ENCODE data around the gene IL22RA1.

Gene IL22RA1

GRCh38 chr1:24070821-24071393, 72.0 kb downstream of the IL22RA1 start:
- TF ChIP-seq, protein P1, sequence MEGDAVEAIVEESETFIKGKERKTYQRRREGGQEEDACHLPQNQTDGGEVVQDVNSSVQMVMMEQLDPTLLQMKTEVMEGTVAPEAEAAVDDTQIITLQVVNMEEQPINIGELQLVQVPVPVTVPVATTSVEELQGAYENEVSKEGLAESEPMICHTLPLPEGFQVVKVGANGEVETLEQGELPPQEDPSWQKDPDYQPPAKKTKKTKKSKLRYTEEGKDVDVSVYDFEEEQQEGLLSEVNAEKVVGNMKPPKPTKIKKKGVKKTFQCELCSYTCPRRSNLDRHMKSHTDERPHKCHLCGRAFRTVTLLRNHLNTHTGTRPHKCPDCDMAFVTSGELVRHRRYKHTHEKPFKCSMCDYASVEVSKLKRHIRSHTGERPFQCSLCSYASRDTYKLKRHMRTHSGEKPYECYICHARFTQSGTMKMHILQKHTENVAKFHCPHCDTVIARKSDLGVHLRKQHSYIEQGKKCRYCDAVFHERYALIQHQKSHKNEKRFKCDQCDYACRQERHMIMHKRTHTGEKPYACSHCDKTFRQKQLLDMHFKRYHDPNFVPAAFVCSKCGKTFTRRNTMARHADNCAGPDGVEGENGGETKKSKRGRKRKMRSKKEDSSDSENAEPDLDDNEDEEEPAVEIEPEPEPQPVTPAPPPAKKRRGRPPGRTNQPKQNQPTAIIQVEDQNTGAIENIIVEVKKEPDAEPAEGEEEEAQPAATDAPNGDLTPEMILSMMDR (IDR thresholded peaks at IDR 0.05; ENCODE audit: insufficient read depth, low read depth, low read length, missing control alignments): peak; percentile 88
- no peak overlapping the region for H3K4me3 ChIP-seq (ENCODE audit: low read length)
- peak; percentile 85 for DNase-seq (ENCODE audit: low read depth)

DNA sequence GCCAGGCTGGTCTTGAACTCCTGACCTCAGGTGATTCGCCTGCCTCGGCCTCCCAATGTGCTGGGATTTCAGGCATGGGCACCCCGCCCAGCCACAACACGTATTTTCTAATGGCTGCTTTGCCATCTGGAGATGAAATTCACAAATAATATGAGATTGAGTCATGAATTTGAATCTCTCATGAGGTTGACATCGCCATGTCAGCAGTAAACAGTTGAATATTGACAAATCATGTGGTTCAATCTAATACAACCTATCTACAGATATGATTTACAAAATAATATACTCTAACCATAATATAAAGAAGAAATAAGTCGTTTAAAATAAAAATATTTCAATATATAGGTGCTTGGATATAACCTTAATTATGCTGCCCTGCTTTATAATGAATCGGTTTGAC, 73.1 kb downstream of the IL22RA1 start:
- peak; percentile 29 for DNase-seq (ENCODE audit: low read depth)
- TF ChIP-seq, protein P1 (IDR thresholded peaks at IDR 0.05; ENCODE audit: insufficient read depth, low read depth, low read length, missing control alignments): no peak
- H3K4me3 ChIP-seq (ENCODE audit: low read length): no peak overlapping the region
